ENCODE data around the gene KIF26B. TPM values are rescaled to one million over a fixed set of nuclear protein-coding genes. Genes with fewer than 3 reads are reported as not detected.

Gene KIF26B
- total RNA-seq, 1 experiment from 2014 or later, result 1.2 TPM

GRCh38 chr1:245591346-245592188, 436.8 kb downstream of the KIF26B start (continued):
- TF ChIP-seq ETV6 (CRISPR knock-in tag; IDR thresholded peaks at IDR 0.05), result no peak
- TF ChIP-seq E2F1 (CRISPR knock-in tag; IDR thresholded peaks at IDR 0.05), result no peak

DNA sequence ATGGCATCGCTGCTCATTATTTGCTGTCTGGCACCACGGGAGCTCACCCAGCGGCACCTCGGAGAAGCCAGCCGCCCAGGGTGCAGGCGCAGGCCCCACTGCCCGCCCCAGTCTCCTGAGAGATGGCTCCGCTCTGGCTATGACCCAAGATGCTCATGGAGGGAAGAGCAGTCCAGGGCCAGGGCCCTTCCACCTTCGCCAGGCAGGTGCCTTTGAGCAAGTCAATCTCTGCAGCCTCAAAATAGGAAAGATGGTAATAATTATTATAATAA, 437.3 kb downstream of the KIF26B start:
- no peak for TF ChIP-seq E2F5 (CRISPR knock-in tag; IDR thresholded peaks at IDR 0.05)
- TF ChIP-seq FOXK1 (CRISPR knock-in tag; IDR thresholded peaks at IDR 0.05), result no peak
- TF ChIP-seq MAX (CRISPR knock-in tag; IDR thresholded peaks at IDR 0.05), result no peak
- TF ChIP-seq, protein P1, sequence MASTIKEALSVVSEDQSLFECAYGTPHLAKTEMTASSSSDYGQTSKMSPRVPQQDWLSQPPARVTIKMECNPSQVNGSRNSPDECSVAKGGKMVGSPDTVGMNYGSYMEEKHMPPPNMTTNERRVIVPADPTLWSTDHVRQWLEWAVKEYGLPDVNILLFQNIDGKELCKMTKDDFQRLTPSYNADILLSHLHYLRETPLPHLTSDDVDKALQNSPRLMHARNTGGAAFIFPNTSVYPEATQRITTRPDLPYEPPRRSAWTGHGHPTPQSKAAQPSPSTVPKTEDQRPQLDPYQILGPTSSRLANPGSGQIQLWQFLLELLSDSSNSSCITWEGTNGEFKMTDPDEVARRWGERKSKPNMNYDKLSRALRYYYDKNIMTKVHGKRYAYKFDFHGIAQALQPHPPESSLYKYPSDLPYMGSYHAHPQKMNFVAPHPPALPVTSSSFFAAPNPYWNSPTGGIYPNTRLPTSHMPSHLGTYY (CRISPR knock-in tag; IDR thresholded peaks at IDR 0.05), result no peak
- no peak for TF ChIP-seq SOX15 (CRISPR knock-in tag; IDR thresholded peaks at IDR 0.05)
- TF ChIP-seq NR3C1 (CRISPR knock-in tag; conservative IDR thresholded peaks at IDR 0.05; ENCODE audit: low read depth), result no peak
- no peak for TF ChIP-seq ZNF396 (CRISPR knock-in tag; IDR thresholded peaks at IDR 0.05; ENCODE audit: borderline replicate concordance)
- no peak for DNase-seq (ENCODE audit: low spot score)
- Mint-ChIP-seq H3K4me3 (no peak overlapping the region), H3K9me3 (peaks cover 9% of the 10 kb centered on the region; the same call in 1 of the 2 replicates), H3K27me3 (ENCODE audit: low read depth) (no peaks in the 10 kb centered on the region), H3K36me3 (no peaks in the 10 kb centered on the region; the same call in 1 of the 2 replicates), H3K27ac (no peak overlapping the region), H3K4me1 (no peaks in the 10 kb centered on the region)
- no peak for ATAC-seq
- ChIA-PET POLR2A (no interaction called here), CTCF (interaction anchor here (1.0 kb wide), 1 partner anchor 206 kb away, joined by 3 read pairs; no protein-coding TSS in a partner anchor)

DNA sequence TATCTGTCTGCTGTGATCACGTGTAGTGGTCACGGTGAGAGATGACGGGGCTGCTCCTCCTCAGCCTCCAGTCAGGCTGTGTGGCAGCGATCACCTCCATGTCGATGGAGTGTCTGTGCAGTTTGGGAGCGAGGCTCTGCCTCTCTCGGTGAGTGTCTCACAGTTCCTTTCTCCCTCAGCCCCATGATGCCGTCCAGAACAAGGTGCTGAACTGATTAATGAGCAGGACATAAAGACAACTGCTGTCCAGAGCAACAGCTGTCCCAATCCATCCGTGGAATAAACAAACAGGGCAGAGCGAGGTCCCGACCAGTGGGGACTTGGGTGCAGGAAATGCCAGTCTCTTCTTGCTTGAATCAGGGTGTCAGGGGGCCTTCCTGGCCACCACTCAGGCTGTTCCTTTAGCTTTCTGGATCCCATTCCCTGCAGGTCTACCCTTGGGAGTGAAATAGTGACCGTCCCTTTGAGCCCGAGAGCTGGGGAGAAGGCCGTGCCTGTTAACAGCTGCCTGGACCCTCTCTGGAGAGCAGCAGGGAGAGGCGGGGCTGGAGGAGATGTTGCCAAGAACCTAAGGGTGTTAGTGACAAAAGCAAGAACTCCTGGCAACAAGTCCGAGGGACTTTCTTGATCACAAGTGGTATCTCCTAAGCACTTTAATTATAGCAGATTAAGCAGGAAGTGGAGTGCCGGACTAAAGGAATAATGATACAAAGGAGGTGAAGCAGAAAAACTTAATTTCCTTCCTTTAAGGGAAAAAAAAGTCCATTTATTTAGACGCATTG, 443.9 kb downstream of the KIF26B start:
- POLR2A ChIA-PET, result no interaction called here

More for the DNA sequence above, 443.9 kb downstream of the KIF26B start:
- CTCF ChIA-PET, result no interaction called here
- Mint-ChIP-seq H3K9me3 (peaks cover 4% of the 10 kb centered on the region; the same call in 1 of the 2 replicates), H3K27me3 (ENCODE audit: low read depth) (no peaks in the 10 kb centered on the region), H3K4me3 (no peak overlapping the region), H3K27ac (peak overlapping the region; percentile 20; the same call in 1 of the 2 replicates), H3K4me1 (no peaks in the 10 kb centered on the region), H3K36me3 (no peaks in the 10 kb centered on the region; the same call in 1 of the 2 replicates)
- TF ChIP-seq CDX4 (CRISPR knock-in tag; IDR thresholded peaks at IDR 0.05; ENCODE audit: borderline replicate concordance) (no peak), ZSCAN18 (CRISPR knock-in tag; IDR thresholded peaks at IDR 0.05) (no peak), JAZF1 (CRISPR knock-in tag; IDR thresholded peaks at IDR 0.05) (no peak), RELA (CRISPR knock-in tag; IDR thresholded peaks at IDR 0.05; ENCODE audit: borderline replicate concordance) (no peak), ZNF671 (CRISPR knock-in tag; IDR thresholded peaks at IDR 0.05) (no peak), IRF1 (CRISPR knock-in tag; IDR thresholded peaks at IDR 0.05) (no peak), TP53 (CRISPR knock-in tag; IDR thresholded peaks at IDR 0.05) (no peak), ZBTB21 (CRISPR knock-in tag; IDR thresholded peaks at IDR 0.05; ENCODE audit: borderline replicate concordance) (no peak)
- DNase-seq (ENCODE audit: low spot score), result no peak
- no peak for ATAC-seq
